GM12873 (cell line): ENCODE results near the gene ALS2CL.

Experiments
- CTCF ChIP-seq: IDR thresholded peaks from 2 replicates; pipeline ENCODE4 v1.5.1; 2012; ENCODE audit warnings: low read depth, mild to moderate bottlenecking, moderate library complexity, low read length, control low read depth; ENCODE audit not compliant: insufficient read depth; ENCODE audit errors: missing control alignments

Gene ALS2CL

GRCh38 chr3:46661776-46662766, 31.4 kb downstream of the ALS2CL start:
- no peak for TF ChIP-seq CTCF

GRCh38 chr3:46660543-46661523, 32.6 kb downstream of the ALS2CL start:
- TF ChIP-seq CTCF: no peak

GRCh38 chr3:46660003-46660402, 33.5 kb downstream of the ALS2CL start:
- no peak for TF ChIP-seq CTCF

GRCh38 chr3:46659285-46659684, 34.2 kb downstream of the ALS2CL start:
- no peak for TF ChIP-seq CTCF

GRCh38 chr3:46656778-46657556, 36.5 kb downstream of the ALS2CL start:
- no peak for TF ChIP-seq CTCF

- no peak for TF ChIP-seq CTCF
Measured at GRCh38 chr3:46655271-46655670, 38.2 kb downstream of the ALS2CL start.

- no peak for TF ChIP-seq CTCF
Measured at GRCh38 chr3:46651084-46651483, 42.4 kb downstream of the ALS2CL start.
